ENCODE data around the gene ARHGDIB. TPM values are rescaled to one million over a fixed set of nuclear protein-coding genes. Genes with fewer than 3 reads are reported as not detected.

The ARHGDIB gene
- polyA plus RNA-seq, 3 donors from 2014 or later: 2,434 to 4,716 (median 2,863) TPM

- no peak for DNase-seq
- Mint-ChIP-seq H3K36me3 (peaks cover 23 to 56% (median 26%) of the 10 kb centered on the region in 3 donors), H3K27ac (no peak overlapping the region), H3K4me1 (no peaks in the 10 kb centered on the region), H3K27me3 (ENCODE audit: low read depth in 3 of 3) (peaks cover 0 to 3% (median 0%) of the 10 kb centered on the region in 3 donors), H3K9me3 (no peaks in the 10 kb centered on the region), H3K4me3 (no peak overlapping the region)
Measured at GRCh38 chr12:14930299-14930698, 31.1 kb downstream of the ARHGDIB start.

- H3K27ac Mint-ChIP-seq: no peak overlapping the region
- H3K4me3 Mint-ChIP-seq: no peak overlapping the region
- H3K4me1 Mint-ChIP-seq: no peaks in the 10 kb centered on the region
Measured at GRCh38 chr12:14928931-14929330, 32.5 kb downstream of the ARHGDIB start.

DNA sequence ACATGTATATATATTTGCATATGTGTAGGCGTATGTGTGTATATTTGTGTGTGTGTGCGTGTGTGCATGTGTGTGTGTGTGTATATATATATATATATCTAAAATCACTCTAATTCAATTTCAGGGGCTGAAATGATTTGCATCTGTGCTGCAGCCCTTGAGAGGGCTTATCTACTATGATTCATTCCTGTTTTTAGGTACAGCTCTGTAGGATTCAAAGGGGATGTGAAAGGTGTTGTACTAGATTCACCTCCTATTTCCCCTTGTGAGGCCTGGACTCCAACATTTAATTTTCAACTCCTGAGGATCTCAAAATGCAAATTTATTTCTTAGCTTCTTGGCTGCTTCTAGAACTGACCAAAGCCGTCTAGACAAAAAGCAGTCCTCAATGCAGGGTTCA, 34.1 kb downstream of the ARHGDIB start:
- Mint-ChIP-seq H3K27me3 (ENCODE audit: low read depth in 3 of 3) (peaks cover 0 to 3% (median 0%) of the 10 kb centered on the region in 3 donors), H3K27ac (peak overlapping the region in 1 of 6 donors; percentile 65), H3K4me1 (no peaks in the 10 kb centered on the region), H3K9me3 (no peaks in the 10 kb centered on the region), H3K36me3 (peaks cover 13 to 36% (median 21%) of the 10 kb centered on the region in 3 donors), H3K4me3 (no peak overlapping the region)
- no peak for DNase-seq

More at GRCh38 chr12:14928931-14929330, 32.5 kb downstream of the ARHGDIB start:
- H3K27me3 Mint-ChIP-seq (ENCODE audit: low read depth in 3 of 3): peaks cover 0 to 3% (median 0%) of the 10 kb centered on the region in 3 donors
- H3K36me3 Mint-ChIP-seq: peaks cover 22 to 49% (median 24%) of the 10 kb centered on the region in 3 donors
- no peaks in the 10 kb centered on the region for H3K9me3 Mint-ChIP-seq
- DNase-seq: no peak

- H3K4me1 Mint-ChIP-seq: peaks cover 18 to 22% of the 10 kb centered on the region in 2 donors
- H3K4me3 Mint-ChIP-seq: no peak overlapping the region
- peaks cover 24 to 34% (median 27%) of the 10 kb centered on the region in 3 donors for H3K36me3 Mint-ChIP-seq
- peak overlapping the region in 1 of 6 donors; percentile 9 for H3K27ac Mint-ChIP-seq
- H3K27me3 Mint-ChIP-seq (ENCODE audit: low read depth in 3 of 3): peaks cover 0 to 3% (median 0%) of the 10 kb centered on the region in 3 donors
- no peak for DNase-seq
- no peaks in the 10 kb centered on the region for H3K9me3 Mint-ChIP-seq
Measured at GRCh38 chr12:14924541-14924940, 36.9 kb downstream of the ARHGDIB start.

DNA sequence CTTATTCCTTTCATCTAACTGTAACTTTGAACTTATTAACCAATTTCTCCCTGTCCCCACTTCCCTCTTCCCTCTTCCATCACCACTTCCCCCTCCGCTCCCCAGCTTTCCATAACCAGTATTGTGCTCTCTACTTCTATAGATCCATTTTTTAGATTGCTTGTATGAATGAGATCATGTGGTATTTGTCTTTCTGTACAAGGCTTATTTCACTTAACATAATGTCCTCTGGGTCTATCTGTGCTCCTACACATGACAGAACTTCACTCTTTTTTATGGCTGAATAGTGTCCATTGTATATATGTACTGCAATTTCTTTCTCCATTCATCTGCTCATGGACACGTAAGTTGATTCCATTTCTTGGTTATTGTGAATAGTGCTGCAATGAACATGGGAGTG, 37.5 kb downstream of the ARHGDIB start:
- peaks cover 27 to 39% (median 28%) of the 10 kb centered on the region in 3 donors for H3K36me3 Mint-ChIP-seq
- no peaks in the 10 kb centered on the region for H3K9me3 Mint-ChIP-seq
- peaks cover 22 to 26% of the 10 kb centered on the region in 2 donors for H3K4me1 Mint-ChIP-seq
- H3K27ac Mint-ChIP-seq: peak overlapping the region in 1 of 6 donors; percentile 39
- no peak overlapping the region for H3K4me3 Mint-ChIP-seq
- peaks cover 0 to 3% (median 0%) of the 10 kb centered on the region in 3 donors for H3K27me3 Mint-ChIP-seq (ENCODE audit: low read depth in 3 of 3)
- DNase-seq: no peak

DNA sequence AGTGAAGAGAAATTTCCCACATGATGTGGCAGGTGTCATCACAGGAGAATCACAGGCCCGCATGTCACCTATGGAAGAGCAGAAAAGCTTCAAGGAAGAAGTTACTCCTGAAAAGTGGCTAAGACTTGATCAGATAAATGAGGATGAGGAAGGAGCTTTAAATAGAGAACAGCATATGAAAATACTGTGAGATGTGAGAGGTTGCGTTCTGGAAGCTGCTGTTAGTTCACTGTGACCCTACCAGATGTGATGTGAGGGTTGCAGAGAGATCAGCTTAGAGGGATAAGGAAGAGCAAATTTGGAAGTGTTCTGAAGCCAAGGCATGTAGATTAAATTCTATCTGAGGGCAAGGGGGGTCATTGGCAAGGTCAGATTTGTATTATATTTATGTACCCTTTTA, 40.2 kb downstream of the ARHGDIB start:
- Mint-ChIP-seq H3K9me3 (no peaks in the 10 kb centered on the region), H3K4me1 (peaks cover 25 to 26% of the 10 kb centered on the region in 2 donors), H3K36me3 (peaks cover 35 to 52% (median 37%) of the 10 kb centered on the region in 3 donors), H3K27me3 (ENCODE audit: low read depth in 3 of 3) (no peaks in the 10 kb centered on the region), H3K4me3 (no peak overlapping the region), H3K27ac (peak overlapping the region; percentile 4 to 75 (median 32))
- DNase-seq: no peak

GRCh38 chr12:14920475-14921126, 40.8 kb downstream of the ARHGDIB start:
- Mint-ChIP-seq H3K9me3 (no peaks in the 10 kb centered on the region), H3K4me1 (peaks cover 25 to 26% of the 10 kb centered on the region in 2 donors), H3K27me3 (ENCODE audit: low read depth in 3 of 3) (no peaks in the 10 kb centered on the region), H3K27ac (peak overlapping the region; percentile 4 to 79 (median 40)), H3K4me3 (peak overlapping the region in 1 of 5 donors; percentile 6), H3K36me3 (peaks cover 35 to 52% (median 39%) of the 10 kb centered on the region in 3 donors)
- DNase-seq: no peak

- peaks cover 44 to 57% (median 50%) of the 10 kb centered on the region in 3 donors for H3K36me3 Mint-ChIP-seq
- peaks cover 25 to 26% of the 10 kb centered on the region in 2 donors for H3K4me1 Mint-ChIP-seq
- no peak overlapping the region for H3K4me3 Mint-ChIP-seq
- no peaks in the 10 kb centered on the region for H3K27me3 Mint-ChIP-seq (ENCODE audit: low read depth in 3 of 3)
- H3K9me3 Mint-ChIP-seq: no peaks in the 10 kb centered on the region
- peak overlapping the region in 3 of 6 donors; percentile 37 to 84 (median 79) for H3K27ac Mint-ChIP-seq
- no peak for DNase-seq
Measured at GRCh38 chr12:14919455-14919854, 41.9 kb downstream of the ARHGDIB start.

- DNase-seq: no peak
- H3K9me3 Mint-ChIP-seq: no peaks in the 10 kb centered on the region
- H3K4me3 Mint-ChIP-seq: no peak overlapping the region
- H3K36me3 Mint-ChIP-seq: peaks cover 46 to 68% (median 59%) of the 10 kb centered on the region in 3 donors
- peaks cover 17 to 20% of the 10 kb centered on the region in 2 donors for H3K4me1 Mint-ChIP-seq
- no peaks in the 10 kb centered on the region for H3K27me3 Mint-ChIP-seq (ENCODE audit: low read depth in 3 of 3)
- H3K27ac Mint-ChIP-seq: no peak overlapping the region
Measured at GRCh38 chr12:14915736-14916135, 45.7 kb downstream of the ARHGDIB start.

- Mint-ChIP-seq H3K9me3 (no peaks in the 10 kb centered on the region), H3K27ac (peak overlapping the region in 2 of 6 donors; percentile 45 to 66), H3K27me3 (ENCODE audit: low read depth in 3 of 3) (peaks cover 0 to 1% (median 0%) of the 10 kb centered on the region in 3 donors), H3K4me3 (no peak overlapping the region), H3K4me1 (peaks cover 2 to 7% of the 10 kb centered on the region in 2 donors), H3K36me3 (peaks cover 38 to 69% (median 43%) of the 10 kb centered on the region in 3 donors)
- no peak for DNase-seq
Measured at GRCh38 chr12:14913381-14913781, 48.0 kb downstream of the ARHGDIB start.

DNA sequence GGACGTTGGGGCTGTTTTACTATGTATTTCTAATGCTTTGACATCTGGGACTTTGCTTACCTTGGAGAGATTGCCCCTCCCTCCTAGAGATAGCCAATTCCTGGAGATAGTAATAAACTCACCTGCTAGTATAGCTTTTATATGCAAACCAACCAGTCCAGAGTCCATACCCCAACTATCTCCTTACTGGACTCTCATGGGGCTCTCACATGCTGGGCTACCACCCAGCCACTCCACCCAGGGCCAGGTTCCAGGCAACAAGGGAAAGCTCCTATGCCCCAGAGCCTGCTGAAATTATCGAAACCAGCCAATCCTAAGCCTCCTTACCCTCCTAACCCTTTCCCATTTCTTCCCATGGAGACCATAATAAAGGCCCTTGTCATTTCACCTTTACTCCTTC, 50.3 kb downstream of the ARHGDIB start:
- Mint-ChIP-seq H3K4me1 (peaks cover 0 to 17% of the 10 kb centered on the region in 2 donors), H3K27ac (no peak overlapping the region), H3K27me3 (ENCODE audit: low read depth in 3 of 3) (peaks cover 0 to 1% (median 0%) of the 10 kb centered on the region in 3 donors), H3K4me3 (no peak overlapping the region), H3K36me3 (peaks cover 32 to 63% (median 34%) of the 10 kb centered on the region in 3 donors), H3K9me3 (no peaks in the 10 kb centered on the region)
- DNase-seq: no peak

GRCh38 chr12:14910090-14910915, 51.1 kb downstream of the ARHGDIB start:
- Mint-ChIP-seq H3K36me3 (peaks cover 33 to 60% (median 33%) of the 10 kb centered on the region in 3 donors), H3K4me1 (peaks cover 0 to 17% of the 10 kb centered on the region in 2 donors), H3K4me3 (no peak overlapping the region), H3K27ac (peak overlapping the region in 4 of 6 donors; percentile 58 to 76 (median 74)), H3K27me3 (ENCODE audit: low read depth in 3 of 3) (peaks cover 0 to 1% (median 0%) of the 10 kb centered on the region in 3 donors), H3K9me3 (no peaks in the 10 kb centered on the region)
- DNase-seq: no peak

DNA sequence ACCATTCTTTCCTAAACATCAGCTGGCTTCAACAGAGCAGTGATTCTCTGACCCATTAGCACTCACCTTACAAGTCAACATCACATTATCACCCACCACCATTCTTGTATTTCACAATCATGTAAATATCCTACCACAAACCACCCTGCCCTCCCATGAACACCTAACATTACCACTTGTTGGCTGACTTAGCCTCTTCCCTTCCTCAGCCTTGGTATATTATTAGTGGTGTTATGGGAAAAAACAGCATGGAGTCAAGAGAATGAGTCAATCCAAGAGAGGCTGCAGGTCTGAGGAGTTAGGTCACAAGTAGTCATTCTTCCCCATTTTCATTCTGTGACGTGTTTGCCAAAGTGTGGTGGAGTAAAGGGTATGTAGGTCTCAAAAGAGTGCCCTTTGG, 53.4 kb downstream of the ARHGDIB start:
- Mint-ChIP-seq H3K4me3 (no peak overlapping the region), H3K27me3 (ENCODE audit: low read depth in 3 of 3) (peaks cover 0 to 1% (median 0%) of the 10 kb centered on the region in 3 donors), H3K4me1 (peaks cover 0 to 17% of the 10 kb centered on the region in 2 donors), H3K36me3 (peaks cover 15 to 40% (median 24%) of the 10 kb centered on the region in 3 donors), H3K27ac (peak overlapping the region in 2 of 6 donors; percentile 74 to 77), H3K9me3 (no peaks in the 10 kb centered on the region)
- DNase-seq: no peak

DNA sequence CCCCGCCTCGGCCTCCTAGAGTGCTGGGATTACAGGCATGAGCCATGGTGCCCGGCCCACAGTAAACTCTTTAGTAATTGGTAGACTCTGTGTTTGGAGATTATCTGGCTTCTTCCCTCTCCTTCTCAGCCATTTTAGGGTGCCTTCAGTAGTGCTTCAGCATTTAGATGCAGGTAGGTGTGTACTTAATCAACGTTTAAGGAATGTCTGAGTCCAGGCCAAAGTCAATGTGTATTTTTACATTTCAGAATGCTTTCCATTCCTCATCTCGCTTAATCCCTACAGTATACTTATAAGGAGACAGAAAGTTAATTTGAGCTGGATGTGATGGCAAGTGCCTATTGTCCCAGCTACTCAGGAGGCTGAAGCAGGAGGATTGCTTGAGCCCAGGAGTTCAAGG, 55.3 kb downstream of the ARHGDIB start:
- Mint-ChIP-seq H3K4me3 (no peak overlapping the region), H3K36me3 (peaks cover 12 to 34% (median 18%) of the 10 kb centered on the region in 3 donors), H3K9me3 (no peaks in the 10 kb centered on the region), H3K4me1 (peaks cover 0 to 27% of the 10 kb centered on the region in 2 donors), H3K27ac (no peak overlapping the region), H3K27me3 (ENCODE audit: low read depth in 3 of 3) (peaks cover 0 to 1% (median 0%) of the 10 kb centered on the region in 3 donors)
- DNase-seq: no peak
